Mesendoderm (in vitro differentiated cells): ENCODE data around the gene TRRAP.

Source experiments
- DNase-seq: peaks from one replicate; pipeline ENCODE4 v3.0.0; 2013
- H2AK5ac ChIP-seq: 2 replicates; pipeline ENCODE4 v1.6.1; 2013; ENCODE audit warnings: low read length, inconsistent platforms
- H2BK120ac ChIP-seq: 2 replicates; pipeline ENCODE4 v1.6.1; 2013; ENCODE audit warnings: low read depth, mild to moderate bottlenecking, low read length, moderate library complexity, mixed read lengths
- H2BK15ac ChIP-seq: replicated peaks from 2 replicates; pipeline ENCODE4 v1.6.1; 2013; ENCODE audit warnings: low read depth, mild to moderate bottlenecking, moderate library complexity
- H2BK5ac ChIP-seq: 2 replicates; pipeline ENCODE4 v1.6.1; 2013; ENCODE audit warnings: low read length, inconsistent platforms
- H3K18ac ChIP-seq: 2 replicates; pipeline ENCODE4 v1.6.1; 2013; ENCODE audit warnings: mild to moderate bottlenecking, low read length, mixed read lengths
- H3K23ac ChIP-seq: one replicate; pipeline ENCODE4 v1.6.1; 2013; ENCODE audit warnings: low read length
- H3K27ac ChIP-seq: 2 replicates; pipeline ENCODE4 v1.5.1; 2013; ENCODE audit warnings: low read depth, mild to moderate bottlenecking, inconsistent platforms, low read length, moderate library complexity
- H3K27me3 ChIP-seq: 2 replicates; pipeline ENCODE4 v1.6.1; 2013; ENCODE audit warnings: low read length, control low read depth, mild to moderate bottlenecking, inconsistent platforms; ENCODE audit not compliant: insufficient read depth, poor library complexity
- H3K36me3 ChIP-seq: 2 replicates; pipeline ENCODE4 v1.6.1; 2013; ENCODE audit warnings: low read length, inconsistent platforms; ENCODE audit not compliant: control insufficient read depth, insufficient read depth
- H3K4ac ChIP-seq: one replicate; pipeline ENCODE4 v1.6.1; 2013; ENCODE audit warnings: low read depth, mild to moderate bottlenecking, low read length, moderate library complexity
- H3K4me1 ChIP-seq: 2 replicates; pipeline ENCODE4 v1.6.1; 2013; ENCODE audit warnings: low read depth, low read length, inconsistent platforms; ENCODE audit not compliant: control insufficient read depth
- H3K4me2 ChIP-seq: 2 replicates; pipeline ENCODE4 v1.6.1; 2013; ENCODE audit warnings: low read length
- H3K4me3 ChIP-seq: 2 replicates; pipeline ENCODE4 v1.5.1; 2013; ENCODE audit warnings: mild to moderate bottlenecking, low read length
- H3K56ac ChIP-seq: one replicate; pipeline ENCODE4 v1.6.1; 2013; ENCODE audit warnings: low read length
- H3K79me1 ChIP-seq: 2 replicates; pipeline ENCODE4 v1.6.1; 2013; ENCODE audit warnings: low read length, inconsistent platforms
- H3K79me2 ChIP-seq: 2 replicates; pipeline ENCODE4 v1.6.1; 2013; ENCODE audit warnings: mild to moderate bottlenecking, low read length; ENCODE audit not compliant: control insufficient read depth, insufficient read depth
- H3K9ac ChIP-seq: 2 replicates; pipeline ENCODE4 v1.6.1; 2013; ENCODE audit warnings: low read length, inconsistent platforms
- H4K5ac ChIP-seq: one replicate; pipeline ENCODE4 v1.6.1; 2013; ENCODE audit warnings: low read length
- H4K8ac ChIP-seq: one replicate; pipeline ENCODE4 v1.6.1; 2013; ENCODE audit warnings: low read depth, mild to moderate bottlenecking, control low read depth, low read length, moderate library complexity
- WGBS: extraction: QIAGEN DNeasy Blood & Tissue Kit; methylation state at CpG from one replicate; pipeline ENCODE4 v1.1.7; 2013; ENCODE audit warnings: low lambda C conversion rate, missing lambda C conversion rate; ENCODE audit not compliant: insufficient coverage; ENCODE audit errors: extremely low coverage; 5-methylcytosine and 5-hydroxymethylcytosine counted together

TRRAP gene

GRCh38 chr7:99024066-99024465, 145.7 kb downstream of the TRRAP start:
- H2BK15ac ChIP-seq: no peak overlapping the region
- no peak overlapping the region for H2BK120ac ChIP-seq
- no peak overlapping the region for H3K18ac ChIP-seq
- no peak overlapping the region for H3K4me3 ChIP-seq
- H2AK5ac ChIP-seq: no peak overlapping the region
- H4K8ac ChIP-seq: no peak overlapping the region
- no peak overlapping the region for H3K56ac ChIP-seq
- H3K27me3 ChIP-seq: no peaks in the 10 kb centered on the region
- no peaks in the 10 kb centered on the region for H3K79me1 ChIP-seq
- H3K79me2 ChIP-seq: no peaks in the 10 kb centered on the region
- H2BK5ac ChIP-seq: no peak overlapping the region
- H3K23ac ChIP-seq: no peak overlapping the region
- H3K27ac ChIP-seq: no peak overlapping the region
- no peak overlapping the region for H4K5ac ChIP-seq
- H3K9ac ChIP-seq: no peak overlapping the region
- no peak for DNase-seq
- peaks cover 6% of the 10 kb centered on the region for H3K36me3 ChIP-seq
- no peak overlapping the region for H3K4ac ChIP-seq
- H3K4me2 ChIP-seq: no peak overlapping the region
- no peaks in the 10 kb centered on the region for H3K4me1 ChIP-seq

- H3K4me2 ChIP-seq: no peak overlapping the region
- no peaks in the 10 kb centered on the region for H3K4me1 ChIP-seq
- no peaks in the 10 kb centered on the region for H3K27me3 ChIP-seq
- no peak overlapping the region for H2BK120ac ChIP-seq
- H2BK5ac ChIP-seq: no peak overlapping the region
- H3K36me3 ChIP-seq: peaks cover 15% of the 10 kb centered on the region
- H3K9ac ChIP-seq: no peak overlapping the region
- H3K18ac ChIP-seq: no peak overlapping the region
- H3K23ac ChIP-seq: no peak overlapping the region
- no peak overlapping the region for H3K4me3 ChIP-seq
- no CpG with 5 or more reads among the region's 3 CpGs for WGBS
- H3K79me2 ChIP-seq: no peaks in the 10 kb centered on the region
- H4K8ac ChIP-seq: no peak overlapping the region
- no peak overlapping the region for H3K56ac ChIP-seq
- no peak overlapping the region for H3K27ac ChIP-seq
- H4K5ac ChIP-seq: no peak overlapping the region
- H3K79me1 ChIP-seq: no peaks in the 10 kb centered on the region
- no peak for DNase-seq
- no peak overlapping the region for H2AK5ac ChIP-seq
- no peak overlapping the region for H3K4ac ChIP-seq
- H2BK15ac ChIP-seq: no peak overlapping the region
Observed at GRCh38 chr7:99027241-99027640, 148.9 kb downstream of the TRRAP start.

- WGBS: no CpG with 5 or more reads among the region's 20 CpGs
- no peaks in the 10 kb centered on the region for H3K79me2 ChIP-seq
- no peak overlapping the region for H3K18ac ChIP-seq
- no peak overlapping the region for H4K5ac ChIP-seq
- H3K27ac ChIP-seq: no peak overlapping the region
- no peak overlapping the region for H3K9ac ChIP-seq
- no peak overlapping the region for H2BK15ac ChIP-seq
- no peaks in the 10 kb centered on the region for H3K79me1 ChIP-seq
- H3K27me3 ChIP-seq: no peaks in the 10 kb centered on the region
- H3K36me3 ChIP-seq: peaks cover 15% of the 10 kb centered on the region
- H3K56ac ChIP-seq: no peak overlapping the region
- H3K4me2 ChIP-seq: no peak overlapping the region
- H3K23ac ChIP-seq: no peak overlapping the region
- H2BK5ac ChIP-seq: no peak overlapping the region
- no peak overlapping the region for H2AK5ac ChIP-seq
- no peaks in the 10 kb centered on the region for H3K4me1 ChIP-seq
- DNase-seq: no peak
- no peak overlapping the region for H3K4me3 ChIP-seq
- no peak overlapping the region for H3K4ac ChIP-seq
- H4K8ac ChIP-seq: no peak overlapping the region
- no peak overlapping the region for H2BK120ac ChIP-seq
Observed at GRCh38 chr7:99027841-99028240, 149.5 kb downstream of the TRRAP start.

GRCh38 chr7:99028261-99028973, 150.1 kb downstream of the TRRAP start:
- Histone ChIP-seq H3K23ac (no peak overlapping the region), H2BK120ac (no peak overlapping the region), H3K79me2 (no peaks in the 10 kb centered on the region), H3K27ac (no peak overlapping the region), H3K4me3 (no peak overlapping the region), H3K56ac (no peak overlapping the region), H4K5ac (no peak overlapping the region), H3K9ac (no peak overlapping the region), H4K8ac (no peak overlapping the region), H3K79me1 (no peaks in the 10 kb centered on the region), H3K4ac (no peak overlapping the region), H2BK15ac (no peak overlapping the region), H3K36me3 (peaks cover 15% of the 10 kb centered on the region), H3K4me1 (no peaks in the 10 kb centered on the region), H2AK5ac (no peak overlapping the region), H3K18ac (no peak overlapping the region), H2BK5ac (no peak overlapping the region), H3K27me3 (no peaks in the 10 kb centered on the region), H3K4me2 (no peak overlapping the region)
- DNase-seq: peak; percentile 20
- no CpG with 5 or more reads among the region's 27 CpGs for WGBS

GRCh38 chr7:99029466-99030435, 151.4 kb downstream of the TRRAP start:
- no peak overlapping the region for H2AK5ac ChIP-seq
- no peak overlapping the region for H3K4me2 ChIP-seq
- H3K79me2 ChIP-seq: no peaks in the 10 kb centered on the region
- H3K9ac ChIP-seq: no peak overlapping the region
- H4K5ac ChIP-seq: no peak overlapping the region
- no peak overlapping the region for H3K23ac ChIP-seq
- no peak overlapping the region for H2BK120ac ChIP-seq
- H3K4me3 ChIP-seq: no peak overlapping the region
- no peak overlapping the region for H3K18ac ChIP-seq
- H3K4me1 ChIP-seq: no peaks in the 10 kb centered on the region
- H3K56ac ChIP-seq: no peak overlapping the region
- peaks cover 22% of the 10 kb centered on the region for H3K36me3 ChIP-seq
- no peak overlapping the region for H3K27ac ChIP-seq
- H2BK5ac ChIP-seq: no peak overlapping the region
- no peak overlapping the region for H3K4ac ChIP-seq
- H2BK15ac ChIP-seq: no peak overlapping the region
- H4K8ac ChIP-seq: no peak overlapping the region
- no peaks in the 10 kb centered on the region for H3K27me3 ChIP-seq
- WGBS: no CpG with 5 or more reads among the region's 9 CpGs
- H3K79me1 ChIP-seq: no peaks in the 10 kb centered on the region
- DNase-seq: no peak
